Dermis microvascular lymphatic vessel endothelial cell (primary cell): ENCODE results near the gene LMNA. TPM values are rescaled to one million over a fixed set of nuclear protein-coding genes. Genes with fewer than 3 reads are reported as not detected.
"Not testable (repeated sequence)": the region's sequence is repeated elsewhere in the genome, so short reads cannot be mapped to it uniquely, and the experiment has no call there.

Experiments
- DNase-seq, 2 donors: peaks; one replicate each; pipeline versions ENCODE4 v3.0.0 to v3.0.0-alpha.2; 2010; ENCODE audit warnings: low read depth in 2 of 2
- total RNA-seq: library from RNA; depleted of rRNA; stranded (reverse); fragments of >200 nt; gene quantifications from 2 replicates; pipeline ENCODE4 v1.2.1, GENCODE V29; 2014

Gene LMNA
- total RNA-seq = 402 and 626 TPM in 2 replicates

DNA sequence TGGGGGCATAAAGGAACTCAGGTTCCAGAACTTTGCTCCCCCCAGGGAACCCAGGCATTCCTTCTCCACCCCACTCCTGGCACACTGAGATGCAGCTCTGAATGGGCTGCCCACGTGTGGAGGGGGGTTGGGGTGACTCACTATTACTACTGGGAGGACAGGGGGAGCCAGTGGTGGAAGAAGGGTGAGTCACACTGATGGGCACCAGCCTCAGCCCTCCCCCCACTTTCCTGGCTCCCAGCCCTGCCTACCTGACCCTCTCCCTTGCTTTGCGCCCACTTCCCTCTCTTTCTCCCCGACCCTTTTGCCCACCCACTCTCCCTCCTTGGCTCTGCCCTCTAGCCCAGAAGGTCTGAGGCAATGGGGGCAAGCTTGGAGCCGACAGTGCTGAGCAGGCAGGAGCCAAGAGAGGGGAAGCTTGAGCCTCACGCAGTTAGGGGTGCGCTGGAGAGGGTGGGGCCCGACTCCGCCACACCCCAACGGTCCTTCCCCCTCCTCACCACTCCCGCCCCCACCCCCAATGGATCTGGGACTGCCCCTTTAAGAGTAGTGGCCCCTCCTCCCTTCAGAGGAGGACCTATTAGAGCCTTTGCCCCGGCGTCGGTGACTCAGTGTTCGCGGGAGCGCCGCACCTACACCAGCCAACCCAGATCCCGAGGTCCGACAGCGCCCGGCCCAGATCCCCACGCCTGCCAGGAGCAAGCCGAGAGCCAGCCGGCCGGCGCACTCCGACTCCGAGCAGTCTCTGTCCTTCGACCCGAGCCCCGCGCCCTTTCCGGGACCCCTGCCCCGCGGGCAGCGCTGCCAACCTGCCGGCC is at the start of gene LMNA:
Gene LMNA (plus strand): TSS at position 611 of the 818 bp plus-strand sequence. CDS start 208 bp downstream, outside the sequence.
- DNase-seq = peak; percentile 80 to 95

- no peak for DNase-seq
These were observed 49.3 kb upstream of the LMNA start for GRCh38 chr1:156065212-156065611.

DNA sequence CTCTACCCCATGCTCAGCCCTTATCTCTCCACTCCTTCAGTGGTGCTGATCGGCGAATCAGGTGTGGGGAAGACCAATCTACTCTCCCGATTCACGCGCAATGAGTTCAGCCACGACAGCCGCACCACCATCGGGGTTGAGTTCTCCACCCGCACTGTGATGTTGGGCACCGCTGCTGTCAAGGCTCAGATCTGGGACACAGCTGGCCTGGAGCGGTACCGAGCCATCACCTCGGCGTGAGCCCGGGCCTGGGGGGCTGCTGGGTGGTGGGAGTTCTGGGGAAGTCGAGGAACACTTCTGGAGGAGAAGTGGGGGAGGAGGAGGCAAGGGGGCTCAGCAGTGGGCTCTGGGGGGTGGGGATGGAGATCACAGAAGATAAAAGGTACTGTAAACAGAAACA is 48.6 kb upstream of the LMNA start:
- no peak for DNase-seq

DNA sequence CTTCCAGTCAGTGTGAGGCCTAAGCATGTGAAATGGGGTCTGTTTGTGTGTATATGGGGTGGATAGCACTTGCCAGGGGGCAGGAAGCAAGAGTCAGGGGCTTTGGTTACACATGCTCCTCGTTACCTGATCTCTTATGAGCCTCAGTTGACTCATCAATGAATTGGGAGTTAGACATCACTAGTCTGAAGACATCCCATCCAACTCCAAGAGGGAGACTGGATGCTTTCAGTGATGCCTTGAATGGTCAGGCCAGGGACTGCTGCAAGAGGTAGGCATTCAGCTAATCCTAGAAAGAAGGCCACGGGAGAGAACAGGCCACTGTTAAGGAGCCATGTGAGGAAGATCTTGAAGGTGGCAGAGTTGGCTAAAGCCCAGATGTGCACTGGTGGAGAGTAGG is 47.2 kb upstream of the LMNA start:
- DNase-seq = no peak

GRCh38 chr1:156069490-156070455 is 44.7 kb upstream of the LMNA start:
- DNase-seq = peak in 1 of 2 donors; percentile 39

GRCh38 chr1:156070548-156070947 is 44.0 kb upstream of the LMNA start:
- no peak for DNase-seq

GRCh38 chr1:156071332-156071816 is 43.1 kb upstream of the LMNA start:
- DNase-seq = not testable (repeated sequence)

DNA sequence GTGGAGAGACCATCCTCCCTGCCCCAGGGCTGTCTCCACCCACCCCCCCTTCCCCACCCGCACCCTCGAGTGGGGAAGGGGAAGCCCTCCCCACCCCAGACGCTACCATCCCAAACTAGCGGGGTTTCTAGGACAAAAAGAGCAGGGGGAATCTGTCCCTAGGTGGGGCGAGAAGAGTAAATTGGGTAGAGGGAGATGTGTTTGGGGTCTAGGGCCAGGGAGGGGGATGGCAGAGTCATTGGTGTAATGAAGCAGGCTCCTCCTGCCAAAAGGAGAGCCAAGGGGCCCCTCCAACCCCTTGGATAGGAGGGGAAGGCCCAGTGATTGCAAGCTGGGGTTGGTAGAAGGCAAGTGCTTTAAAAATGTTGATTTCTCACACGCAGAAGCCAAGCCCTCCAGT is 42.3 kb upstream of the LMNA start:
- DNase-seq = no peak

GRCh38 chr1:156073110-156073687 is 41.3 kb upstream of the LMNA start:
- DNase-seq = no peak

DNA sequence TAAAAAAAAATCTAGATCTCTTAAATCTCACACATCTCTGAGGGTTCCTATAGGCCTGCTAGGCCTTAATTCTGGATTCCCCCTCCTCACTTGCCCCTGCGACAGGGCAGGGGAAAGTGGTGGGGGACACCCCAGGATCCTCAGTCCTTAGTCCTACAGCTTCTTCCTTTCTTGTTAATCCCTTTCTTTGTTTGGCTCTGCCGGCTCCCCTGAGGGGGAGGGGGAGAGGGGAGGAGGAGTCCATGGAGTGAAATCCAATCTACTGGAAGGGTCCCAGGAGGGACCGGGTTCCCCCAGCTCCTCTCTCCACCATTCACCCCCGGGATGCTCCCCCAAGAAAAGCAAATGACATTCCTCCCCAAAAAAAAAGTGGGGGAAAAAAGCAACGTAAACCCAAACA is 40.8 kb upstream of the LMNA start:
- no peak for DNase-seq

DNA sequence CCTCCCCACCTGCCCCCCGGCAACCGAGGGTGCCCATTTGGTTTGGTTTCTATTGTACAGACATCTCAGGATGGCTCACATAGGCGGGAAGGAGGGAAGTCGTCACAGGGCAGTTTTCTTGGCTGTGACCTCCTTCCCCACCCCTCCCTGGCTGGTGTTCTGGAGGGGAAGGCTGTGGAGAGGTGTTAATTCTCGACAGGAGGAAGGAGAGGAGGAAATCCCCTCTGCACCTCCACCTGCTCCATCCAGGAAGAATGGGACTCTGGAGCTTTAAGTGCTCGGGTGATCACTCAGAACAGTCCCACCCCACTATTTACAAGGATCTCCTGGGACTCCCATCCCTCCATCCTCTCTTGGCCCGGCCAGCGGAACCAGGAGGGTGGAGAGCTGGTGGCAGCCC is 39.9 kb upstream of the LMNA start:
- DNase-seq = no peak

- DNase-seq = no peak
These were observed 39.3 kb upstream of the LMNA start for GRCh38 chr1:156075162-156075561.

- DNase-seq = no peak
These were observed 38.7 kb upstream of the LMNA start for GRCh38 chr1:156075775-156076204.

DNA sequence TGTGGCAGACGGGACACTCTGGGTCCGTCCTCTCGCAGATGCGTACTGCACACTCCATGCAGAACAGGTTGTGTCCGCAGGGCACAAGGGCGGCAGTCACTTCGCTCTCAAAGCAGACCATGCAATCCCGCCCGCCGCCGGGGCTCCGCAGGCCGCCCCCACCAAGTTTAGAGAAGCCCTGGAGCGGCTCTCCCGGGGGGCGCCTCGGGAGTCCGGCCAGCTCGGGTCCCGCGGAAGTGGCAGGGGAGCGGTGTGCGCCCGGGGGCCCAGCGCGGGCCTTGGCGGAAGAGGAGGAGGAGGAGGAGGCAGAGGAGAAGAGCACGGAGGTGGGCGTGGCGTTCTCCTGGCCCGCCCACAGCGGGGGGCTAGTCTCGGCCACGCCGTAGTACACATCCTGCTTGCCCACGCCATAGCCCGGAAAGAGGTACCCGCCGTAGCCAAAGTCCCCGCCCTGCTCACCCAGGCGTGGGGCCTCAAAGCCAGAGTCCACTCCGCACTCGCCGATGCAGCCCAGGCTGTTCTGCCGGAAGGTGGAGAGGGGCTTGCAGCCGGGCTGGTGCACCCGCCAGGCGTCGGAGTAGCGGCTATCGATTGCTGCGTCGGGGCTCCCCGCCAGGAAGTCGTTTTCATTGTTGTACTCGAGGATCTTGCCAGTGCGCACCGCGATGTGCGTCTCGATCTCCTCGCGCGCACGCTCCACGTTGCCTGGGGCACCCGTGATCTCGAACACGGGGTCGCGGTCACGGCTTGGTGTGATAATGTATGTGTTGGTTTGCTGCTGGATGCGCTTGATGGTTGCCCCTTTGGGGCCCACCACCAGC is 37.7 kb upstream of the LMNA start:
- DNase-seq = peak in 1 of 2 donors; percentile 46

GRCh38 chr1:156077430-156077760 is 37.1 kb upstream of the LMNA start:
- DNase-seq = no peak

DNA sequence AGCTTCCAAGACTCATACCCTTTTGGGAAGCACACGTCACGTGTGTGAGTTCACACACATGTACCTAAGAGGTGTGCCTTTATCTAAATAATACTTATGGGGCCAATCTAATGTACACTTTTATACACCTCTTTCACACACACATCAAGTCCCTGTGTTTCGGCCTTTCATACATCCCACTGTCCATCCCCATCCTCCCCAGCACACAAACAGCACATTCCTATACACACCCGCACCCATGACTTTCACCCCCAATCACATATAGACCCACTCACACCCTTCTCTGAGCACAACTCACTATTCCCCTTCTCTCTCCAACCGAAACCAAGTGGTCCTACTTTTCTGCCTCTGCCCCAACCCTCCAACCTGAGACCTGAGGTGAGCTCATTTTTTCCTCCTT is 35.8 kb upstream of the LMNA start:
- DNase-seq = no peak

DNA sequence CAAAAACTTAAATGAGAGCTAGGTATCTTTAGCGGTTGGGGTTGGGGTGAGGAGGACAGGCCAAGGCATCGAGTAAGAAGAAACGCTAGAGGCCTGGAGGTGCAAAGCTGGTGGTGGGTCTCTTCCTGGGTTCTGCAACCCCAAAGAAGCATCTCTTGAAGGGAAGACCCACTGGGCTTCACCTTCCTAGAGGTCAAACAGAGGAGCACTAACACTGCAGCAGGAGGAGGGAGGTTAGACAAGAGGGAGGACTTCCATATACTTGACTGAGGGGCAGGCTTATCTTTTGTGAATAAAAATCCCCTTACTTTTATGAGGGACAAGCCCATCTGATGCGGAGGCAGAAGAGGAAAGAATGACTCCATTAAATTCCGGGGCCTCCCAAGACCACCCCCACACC is 34.7 kb upstream of the LMNA start:
- no peak for DNase-seq

DNA sequence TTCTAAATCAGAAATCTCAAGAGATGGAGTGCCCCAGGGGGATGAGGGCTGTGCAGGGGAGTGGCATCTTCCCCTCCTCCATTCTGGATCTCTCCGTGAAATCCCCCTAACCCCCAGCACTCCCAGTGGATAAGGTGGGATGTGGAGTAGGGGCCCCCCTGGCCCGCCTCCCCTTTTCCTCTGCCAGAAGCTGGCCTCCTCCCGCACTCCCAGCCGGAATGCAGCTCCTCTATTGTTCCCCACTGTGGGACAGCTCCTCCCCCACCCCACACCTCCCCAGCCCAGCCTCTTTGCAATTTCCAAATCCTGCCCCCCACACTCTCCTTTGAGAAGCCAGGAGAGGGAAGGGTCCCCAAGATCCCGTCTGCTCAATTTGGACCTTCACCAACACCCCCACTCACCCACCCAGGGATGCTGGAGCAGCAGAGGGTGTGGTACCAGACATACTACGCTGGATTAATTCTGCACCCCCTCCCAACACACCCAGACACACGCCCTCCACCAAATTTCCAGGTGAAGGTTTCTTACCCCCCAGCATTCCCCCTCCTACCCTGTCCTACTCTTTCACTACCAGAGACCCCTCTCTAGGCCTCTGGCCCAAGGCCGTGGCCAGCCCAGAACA is 34.2 kb upstream of the LMNA start:
- DNase-seq = no peak

DNA sequence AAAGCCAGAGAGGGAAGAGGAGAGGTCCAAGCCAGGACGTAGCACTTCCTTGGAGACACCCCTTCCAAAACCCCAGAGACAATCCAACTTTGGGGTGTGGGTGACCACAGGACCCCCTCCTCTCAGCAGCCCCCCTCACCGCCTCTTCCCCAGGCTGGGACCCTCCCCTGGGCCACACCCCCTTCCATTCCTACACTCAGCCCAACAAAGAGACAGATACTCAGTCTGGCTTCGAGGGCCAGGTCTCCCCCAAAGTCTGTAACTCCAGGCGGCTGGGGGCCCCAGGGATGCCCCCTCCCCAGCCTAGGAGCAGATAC is 33.7 kb upstream of the LMNA start:
- no peak for DNase-seq

GRCh38 chr1:156081180-156081916 is 33.2 kb upstream of the LMNA start:
- DNase-seq = no peak
